Panc1 (cell line): ENCODE results near the gene PIGS. TPM values are rescaled to one million over a fixed set of nuclear protein-coding genes. Genes with fewer than 3 reads are reported as not detected.

Source experiments
- ATAC-seq: fragments of 200-7000 bp; cut with Tn5 transposase; 2 replicates; pipeline ENCODE4 v1.9.1; 2020; ENCODE audit warnings: mild to moderate bottlenecking, moderate library complexity
- BruUV-seq: library from RNA; stranded (reverse); fragments of 400-500 nt; replicated peaks from 2 replicates; lab custom pipeline; 2021; lab: Mats Ljungman, UMichigan
- CTCF ChIA-PET: fragments of 300-600 bp; sonication (Branson Sonifier 250); formaldehyde crosslinking; loops from one replicate; lab custom pipeline; 2022; ENCODE audit warnings: antibody characterized with exemption; lab: Charles Lee
- POLR2A ChIA-PET: fragments of 300-600 bp; sonication (Branson Sonifier 250); formaldehyde crosslinking; loops from one replicate; lab custom pipeline; 2022; ENCODE audit warnings: antibody characterized with exemption; lab: Charles Lee
- DNase-seq: peaks from one replicate; pipeline ENCODE4 v3.0.0-alpha.2; 2010; ENCODE audit warnings: low read depth, low spot score
- H3K27ac ChIP-seq: 2 replicates; pipeline ENCODE4 v1.5.1; 2011; ENCODE audit warnings: mild to moderate bottlenecking, low read length, inconsistent platforms
- H3K27me3 ChIP-seq: fragments of 200-500 bp; sonication (Bioruptor generic); 2 replicates; pipeline ENCODE4 v1.6.0; 2014; ENCODE audit warnings: low read length, inconsistent platforms; ENCODE audit not compliant: control insufficient read depth, insufficient read depth
- H3K36me3 ChIP-seq: fragments of 200-500 bp; sonication (Bioruptor generic); 2 replicates; pipeline ENCODE4 v1.5.1; 2014; ENCODE audit warnings: inconsistent platforms, mild to moderate bottlenecking, low read length, moderate library complexity; ENCODE audit not compliant: control insufficient read depth, insufficient read depth
- H3K4me1 ChIP-seq: 2 replicates; pipeline ENCODE4 v1.5.1; 2011; ENCODE audit warnings: inconsistent platforms, mild to moderate bottlenecking, low read length, moderate library complexity; ENCODE audit not compliant: control insufficient read depth, insufficient read depth
- H3K4me3 ChIP-seq, 2 experiments: 2 replicates each; pipeline ENCODE4 v1.5.1; 2011 to 2012; ENCODE audit warnings: low read depth in 2 of 2, low read length in 2 of 2, mild to moderate bottlenecking in 2 of 2, inconsistent platforms in 1 of 2, moderate library complexity in 1 of 2
- H3K9me3 ChIP-seq: fragments of 200-500 bp; sonication (Bioruptor generic); 2 replicates; pipeline ENCODE4 v1.5.1; 2014; ENCODE audit warnings: low read depth, mild to moderate bottlenecking, inconsistent platforms, low read length, moderate library complexity; ENCODE audit not compliant: control insufficient read depth, insufficient read depth
- POLR2AphosphoS5 ChIP-seq: IDR thresholded peaks from 2 replicates; pipeline ENCODE4 v1.6.1; 2012; ENCODE audit warnings: mild to moderate bottlenecking, low read depth, low read length, moderate library complexity
- SIN3A ChIP-seq: IDR thresholded peaks from 2 replicates; pipeline ENCODE4 v1.6.1; 2012; ENCODE audit warnings: low read depth, mild to moderate bottlenecking, low read length, moderate library complexity, borderline replicate concordance; ENCODE audit not compliant: insufficient read depth
- TCF7L2 ChIP-seq: IDR thresholded peaks from 2 replicates; pipeline ENCODE4 v1.6.1; 2011; ENCODE audit warnings: mild to moderate bottlenecking, low read depth, low read length, inconsistent platforms
- in situ Hi-C: cut with HindIII; loops from 2 replicates; pipeline ENCODE4 v1.10.0; 2016; ENCODE audit warnings: low sequenced_read_pairs, low pct_unique_long_range_greater_than_20kb
- intact Hi-C: fragments of 100-400 bp; cut with micrococcal nuclease; formaldehyde crosslinking; loops from one replicate; pipeline ENCODE4 v1.10.0; 2022; ENCODE audit not compliant: unreplicated experiment
- total RNA-seq: library from RNA; stranded (reverse); gene quantifications from one replicate; pipeline ENCODE4 v1.2.1, GENCODE V29; 2021; ENCODE audit not compliant: unreplicated experiment
- TF ChIP-seq, protein P1 (sequence below), 2 experiments: IDR thresholded peaks; 2 replicates each; pipeline ENCODE4 v1.6.1; 2011 to 2012; ENCODE audit warnings: low read depth in 2 of 2, control low read depth in 1 of 2, low read length in 1 of 2, mild to moderate bottlenecking in 1 of 2, moderate library complexity in 1 of 2; ENCODE audit not compliant: insufficient read depth in 1 of 2
- TF ChIP-seq, protein P2 (sequence below): fragments of 450-650 bp; IDR thresholded peaks from 2 replicates; pipeline ENCODE4 v1.5.1; 2017; ENCODE audit warnings: mild to moderate bottlenecking

Gene PIGS
- total RNA-seq, 1 experiment from 2014 or later, result 78.8 TPM

DNA sequence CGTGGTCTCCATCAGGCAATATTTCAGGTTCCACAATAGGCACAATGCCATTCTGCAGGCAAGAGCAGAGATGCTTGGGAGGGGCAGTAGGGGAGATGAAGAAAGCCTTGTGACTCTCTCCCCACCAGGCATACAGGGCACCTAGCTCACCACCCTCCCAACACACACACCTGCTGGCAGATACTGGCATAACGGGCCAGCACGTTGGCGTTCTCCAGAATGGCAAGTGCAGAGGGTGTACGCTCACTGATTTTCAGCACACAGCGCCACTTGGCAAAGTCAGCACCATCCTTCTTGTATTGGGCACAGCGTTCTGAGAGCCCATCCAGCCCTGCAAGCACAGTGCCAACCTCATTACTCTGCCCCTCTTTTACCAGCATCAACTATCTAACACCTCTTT lies 3.2 kb upstream of the PIGS start:
- no TSS peak for BruUV-seq
- ChIA-PET CTCF (interaction anchor here (0.6 to 0.9 kb wide), 3 partner anchors 31 to 158 kb away, joined by 3 to 5 read pairs (median 3); no protein-coding TSS in a partner anchor), POLR2A (interaction anchor here (0.7 kb wide), 1 partner anchor 77 kb away, joined by 3 read pairs; no protein-coding TSS in a partner anchor)
- Histone ChIP-seq H3K9me3 (no peaks in the 10 kb centered on the region), H3K27me3 (no peaks in the 10 kb centered on the region), H3K4me3 (no peak overlapping the region), H3K27ac (no peak overlapping the region), H3K36me3 (peaks cover 3% of the 10 kb centered on the region), H3K4me1 (peaks cover 22% of the 10 kb centered on the region)
- ATAC-seq, result no peak
- in situ Hi-C loops, result no loop called here
- DNase-seq, result no peak
- no peak for TF ChIP-seq POLR2AphosphoS5
- TF ChIP-seq SIN3A, result no peak
- TF ChIP-seq, protein P1, sequence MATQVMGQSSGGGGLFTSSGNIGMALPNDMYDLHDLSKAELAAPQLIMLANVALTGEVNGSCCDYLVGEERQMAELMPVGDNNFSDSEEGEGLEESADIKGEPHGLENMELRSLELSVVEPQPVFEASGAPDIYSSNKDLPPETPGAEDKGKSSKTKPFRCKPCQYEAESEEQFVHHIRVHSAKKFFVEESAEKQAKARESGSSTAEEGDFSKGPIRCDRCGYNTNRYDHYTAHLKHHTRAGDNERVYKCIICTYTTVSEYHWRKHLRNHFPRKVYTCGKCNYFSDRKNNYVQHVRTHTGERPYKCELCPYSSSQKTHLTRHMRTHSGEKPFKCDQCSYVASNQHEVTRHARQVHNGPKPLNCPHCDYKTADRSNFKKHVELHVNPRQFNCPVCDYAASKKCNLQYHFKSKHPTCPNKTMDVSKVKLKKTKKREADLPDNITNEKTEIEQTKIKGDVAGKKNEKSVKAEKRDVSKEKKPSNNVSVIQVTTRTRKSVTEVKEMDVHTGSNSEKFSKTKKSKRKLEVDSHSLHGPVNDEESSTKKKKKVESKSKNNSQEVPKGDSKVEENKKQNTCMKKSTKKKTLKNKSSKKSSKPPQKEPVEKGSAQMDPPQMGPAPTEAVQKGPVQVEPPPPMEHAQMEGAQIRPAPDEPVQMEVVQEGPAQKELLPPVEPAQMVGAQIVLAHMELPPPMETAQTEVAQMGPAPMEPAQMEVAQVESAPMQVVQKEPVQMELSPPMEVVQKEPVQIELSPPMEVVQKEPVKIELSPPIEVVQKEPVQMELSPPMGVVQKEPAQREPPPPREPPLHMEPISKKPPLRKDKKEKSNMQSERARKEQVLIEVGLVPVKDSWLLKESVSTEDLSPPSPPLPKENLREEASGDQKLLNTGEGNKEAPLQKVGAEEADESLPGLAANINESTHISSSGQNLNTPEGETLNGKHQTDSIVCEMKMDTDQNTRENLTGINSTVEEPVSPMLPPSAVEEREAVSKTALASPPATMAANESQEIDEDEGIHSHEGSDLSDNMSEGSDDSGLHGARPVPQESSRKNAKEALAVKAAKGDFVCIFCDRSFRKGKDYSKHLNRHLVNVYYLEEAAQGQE (IDR thresholded peaks at IDR 0.05; ENCODE audit: insufficient read depth in 1 of 2, low read depth in 2 of 2, low read length in 1 of 2), result no peak
- TF ChIP-seq TCF7L2, result no peak
- TF ChIP-seq, protein P2, sequence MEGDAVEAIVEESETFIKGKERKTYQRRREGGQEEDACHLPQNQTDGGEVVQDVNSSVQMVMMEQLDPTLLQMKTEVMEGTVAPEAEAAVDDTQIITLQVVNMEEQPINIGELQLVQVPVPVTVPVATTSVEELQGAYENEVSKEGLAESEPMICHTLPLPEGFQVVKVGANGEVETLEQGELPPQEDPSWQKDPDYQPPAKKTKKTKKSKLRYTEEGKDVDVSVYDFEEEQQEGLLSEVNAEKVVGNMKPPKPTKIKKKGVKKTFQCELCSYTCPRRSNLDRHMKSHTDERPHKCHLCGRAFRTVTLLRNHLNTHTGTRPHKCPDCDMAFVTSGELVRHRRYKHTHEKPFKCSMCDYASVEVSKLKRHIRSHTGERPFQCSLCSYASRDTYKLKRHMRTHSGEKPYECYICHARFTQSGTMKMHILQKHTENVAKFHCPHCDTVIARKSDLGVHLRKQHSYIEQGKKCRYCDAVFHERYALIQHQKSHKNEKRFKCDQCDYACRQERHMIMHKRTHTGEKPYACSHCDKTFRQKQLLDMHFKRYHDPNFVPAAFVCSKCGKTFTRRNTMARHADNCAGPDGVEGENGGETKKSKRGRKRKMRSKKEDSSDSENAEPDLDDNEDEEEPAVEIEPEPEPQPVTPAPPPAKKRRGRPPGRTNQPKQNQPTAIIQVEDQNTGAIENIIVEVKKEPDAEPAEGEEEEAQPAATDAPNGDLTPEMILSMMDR, result no peak
- intact Hi-C loops, result no loop called here

DNA sequence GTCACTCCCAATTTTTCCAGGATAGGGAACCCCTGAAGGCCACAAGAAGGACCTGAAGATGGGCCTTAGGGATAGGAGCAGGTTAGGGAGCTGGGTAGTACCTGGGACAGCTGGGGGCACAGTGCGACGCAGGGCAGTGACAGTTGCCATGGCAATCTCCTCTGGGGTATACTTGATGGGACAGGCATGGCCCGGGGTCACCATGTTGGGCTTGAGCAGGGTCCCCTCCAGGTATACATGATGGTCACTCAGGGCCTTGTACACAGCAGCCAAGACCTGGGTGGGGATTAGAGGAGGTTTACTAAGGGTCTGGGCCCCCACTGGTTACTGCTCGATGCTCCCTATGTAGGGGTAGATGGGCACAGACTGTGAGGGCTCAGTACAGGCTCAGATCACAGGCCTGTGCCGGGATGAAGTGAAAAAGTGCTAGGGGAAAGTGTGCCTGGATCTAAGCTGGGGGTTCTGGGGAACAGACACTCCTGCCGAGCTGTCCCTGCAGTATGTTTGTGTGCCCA lies 2.7 kb upstream of the PIGS start:
- Histone ChIP-seq H3K27me3 (no peaks in the 10 kb centered on the region), H3K36me3 (no peaks in the 10 kb centered on the region; the same call in 1 of the 2 replicates), H3K9me3 (no peaks in the 10 kb centered on the region), H3K4me3 (no peak overlapping the region), H3K27ac (no peak overlapping the region), H3K4me1 (peaks cover 22% of the 10 kb centered on the region)
- no TSS peak for BruUV-seq
- ATAC-seq (no peak), DNase-seq (no peak)
- TF ChIP-seq, protein P2, result no peak
- ChIA-PET CTCF (interaction anchor here (0.6 to 0.9 kb wide), 3 partner anchors 31 to 157 kb away, joined by 3 to 5 read pairs (median 3); no protein-coding TSS in a partner anchor), POLR2A (interaction anchor here (0.7 kb wide), 1 partner anchor 76 kb away, joined by 3 read pairs; no protein-coding TSS in a partner anchor)
- intact Hi-C loops, result no loop called here
- in situ Hi-C loops, result no loop called here
